Ectodermal cell (in vitro differentiated cells): ENCODE results near the gene QPRT.
"Not testable (repeated sequence)": the region's sequence is repeated elsewhere in the genome, so short reads cannot be mapped to it uniquely, and the experiment has no call there.

ENCODE experiments used
- H3K27ac ChIP-seq: 2 replicates; pipeline ENCODE4 v1.7.0; 2013; ENCODE audit warnings: mild to moderate bottlenecking, low read depth, low read length; ENCODE audit not compliant: insufficient read depth, poor library complexity, severe bottlenecking
- H3K27me3 ChIP-seq: 2 replicates; pipeline ENCODE4 v1.7.0; 2013; ENCODE audit warnings: mild to moderate bottlenecking, low read length; ENCODE audit not compliant: insufficient read depth, control insufficient read depth, poor library complexity, severe bottlenecking
- H3K36me3 ChIP-seq: one replicate; pipeline ENCODE4 v1.7.0; 2013; ENCODE audit warnings: low read length; ENCODE audit not compliant: control insufficient read depth, insufficient read depth
- H3K4me1 ChIP-seq: one replicate; pipeline ENCODE4 v1.7.0; 2013; ENCODE audit warnings: low read length; ENCODE audit not compliant: control insufficient read depth, insufficient read depth
- H3K4me3 ChIP-seq: 2 replicates; pipeline ENCODE4 v1.7.0; 2013; ENCODE audit warnings: low read depth, low read length, control low read depth; ENCODE audit not compliant: insufficient read depth
- H3K9me3 ChIP-seq: 2 replicates; pipeline ENCODE4 v1.7.0; 2013; ENCODE audit warnings: mild to moderate bottlenecking, low read length, moderate library complexity; ENCODE audit not compliant: control insufficient read depth
- WGBS, 2 experiments: methylation state at CpG; one replicate each; pipeline ENCODE4 v1.1.7; 2013; ENCODE audit warnings: missing lambda C conversion rate in 2 of 2; 5-methylcytosine and 5-hydroxymethylcytosine counted together

Gene QPRT

DNA sequence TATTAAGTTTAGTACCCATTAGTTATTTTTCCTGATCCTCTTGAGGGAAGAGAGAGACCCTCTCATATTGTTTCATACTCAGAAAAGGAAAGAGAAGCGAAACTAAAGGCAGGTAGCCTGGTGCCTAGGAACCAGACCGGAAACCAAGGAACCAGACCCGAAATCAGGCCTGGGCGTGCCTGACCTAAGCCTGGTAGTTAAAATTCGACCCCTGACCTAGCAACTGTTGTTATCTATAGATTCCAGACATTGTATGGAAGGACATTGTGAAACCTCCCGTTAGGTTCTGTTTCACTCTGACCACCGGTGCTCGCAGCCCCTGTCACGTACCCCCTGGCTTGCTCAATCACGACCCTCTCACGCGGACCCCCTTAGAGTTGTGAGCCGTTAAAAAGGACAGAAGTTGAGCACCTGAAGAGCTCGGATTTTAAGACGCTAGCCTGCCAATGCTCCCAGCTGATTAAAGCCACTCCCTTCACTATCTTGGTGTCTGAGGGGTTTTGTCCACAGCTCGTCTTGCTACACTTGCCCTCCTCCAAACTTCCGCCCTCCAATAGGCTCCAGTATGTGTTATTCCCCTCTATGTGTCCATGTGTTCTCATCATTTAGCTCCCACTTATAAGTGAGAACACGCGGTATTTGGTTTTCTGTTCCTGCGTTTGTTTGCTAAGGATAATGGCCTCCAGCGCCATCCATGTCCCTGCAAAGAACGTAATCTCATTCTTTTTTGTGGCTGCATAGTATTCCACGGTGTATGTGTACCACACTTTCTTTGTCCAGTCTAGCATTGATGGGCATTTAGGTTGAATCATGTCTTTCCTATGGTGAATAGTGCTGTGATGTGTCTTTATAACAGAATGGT is 10.7 kb downstream of the QPRT start:
- not testable (repeated sequence) for H3K36me3 ChIP-seq, H3K27me3 ChIP-seq, H3K4me1 ChIP-seq, H3K27ac ChIP-seq, H3K9me3 ChIP-seq, H3K4me3 ChIP-seq
- WGBS, 2 experiments, result 94% methylated on average over 23 of the region's 23 CpGs

DNA sequence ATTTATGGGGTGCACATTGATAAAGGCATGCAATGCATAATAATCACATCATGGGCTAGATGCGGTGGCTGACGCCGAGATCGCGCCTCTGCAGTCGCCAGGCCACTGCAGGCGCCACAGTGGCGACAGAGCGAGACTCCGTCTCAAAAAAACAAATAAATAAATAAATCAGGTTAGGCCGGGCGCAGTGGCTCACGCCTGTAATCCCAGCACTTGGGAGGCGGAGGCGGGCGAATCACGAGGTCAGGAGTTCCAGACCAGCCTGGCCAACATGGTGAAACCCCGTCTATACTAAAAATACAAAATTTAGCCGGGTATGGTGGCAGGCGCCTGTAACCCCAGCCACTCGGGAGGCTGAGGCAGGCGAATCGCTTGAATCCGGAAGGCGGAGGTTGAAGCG is 13.6 kb downstream of the QPRT start:
- H3K27ac ChIP-seq, H3K27me3 ChIP-seq, H3K9me3 ChIP-seq, H3K4me1 ChIP-seq, H3K4me3 ChIP-seq: not testable (repeated sequence)
- WGBS, 2 experiments, result 94 to 96% methylated on average over 26 of the region's 26 CpGs
- H3K36me3 ChIP-seq, result peaks cover 11% of the 10 kb centered on the region

DNA sequence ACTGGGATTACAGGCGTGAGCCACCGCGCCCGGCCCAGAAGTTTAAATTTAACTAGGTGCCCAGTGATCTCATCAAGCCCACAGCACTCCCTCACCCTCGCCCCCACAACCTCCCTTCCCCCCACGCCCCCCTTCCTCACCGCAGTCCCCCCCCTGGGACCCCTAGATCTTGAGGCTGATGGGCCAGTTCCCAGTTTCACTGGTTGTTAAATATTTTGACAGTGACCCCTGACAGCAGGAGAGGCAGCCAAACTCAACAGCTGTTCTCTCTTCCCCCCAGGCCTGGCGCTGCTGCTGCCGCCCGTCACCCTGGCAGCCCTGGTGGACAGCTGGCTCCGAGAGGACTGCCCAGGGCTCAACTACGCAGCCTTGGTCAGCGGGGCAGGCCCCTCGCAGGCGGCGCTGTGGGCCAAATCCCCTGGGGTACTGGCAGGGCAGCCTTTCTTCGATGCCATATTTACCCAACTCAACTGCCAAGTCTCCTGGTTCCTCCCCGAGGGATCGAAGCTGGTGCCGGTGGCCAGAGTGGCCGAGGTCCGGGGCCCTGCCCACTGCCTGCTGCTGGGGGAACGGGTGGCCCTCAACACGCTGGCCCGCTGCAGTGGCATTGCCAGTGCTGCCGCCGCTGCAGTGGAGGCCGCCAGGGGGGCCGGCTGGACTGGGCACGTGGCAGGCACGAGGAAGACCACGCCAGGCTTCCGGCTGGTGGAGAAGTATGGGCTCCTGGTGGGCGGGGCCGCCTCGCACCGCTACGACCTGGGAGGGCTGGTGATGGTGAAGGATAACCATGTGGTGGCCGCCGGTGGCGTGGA is 15.6 kb downstream of the QPRT start:
- Histone ChIP-seq H3K4me1 (no peaks in the 10 kb centered on the region), H3K27ac (no peak overlapping the region), H3K36me3 (peaks cover 14% of the 10 kb centered on the region), H3K4me3 (no peak overlapping the region), H3K27me3 (no peaks in the 10 kb centered on the region), H3K9me3 (no peaks in the 10 kb centered on the region)
- 95% methylated on average over 40 to 41 of the region's 41 CpGs for WGBS, 2 experiments

DNA sequence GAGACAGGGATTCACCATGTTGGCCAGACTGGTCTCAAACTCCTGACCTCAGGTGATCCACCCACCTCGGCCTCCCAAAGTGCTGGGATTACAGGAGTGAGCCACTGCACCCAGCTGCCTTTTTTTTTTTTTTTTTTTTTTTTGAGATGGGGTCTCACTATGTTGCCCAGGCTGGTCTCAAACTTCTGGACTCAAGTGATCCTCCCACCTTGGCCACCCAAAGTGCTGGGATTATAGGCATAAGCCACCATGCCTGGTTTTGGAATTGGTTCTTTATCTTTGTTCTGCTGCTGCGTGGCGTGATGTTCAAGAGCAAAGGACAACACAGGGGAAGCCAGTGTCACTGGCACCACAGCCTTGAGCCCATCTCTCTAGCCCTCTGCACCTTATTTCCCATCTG is 16.7 kb downstream of the QPRT start:
- H3K36me3 ChIP-seq, result peaks cover 14% of the 10 kb centered on the region
- not testable (repeated sequence) for H3K4me1 ChIP-seq, H3K4me3 ChIP-seq, H3K27ac ChIP-seq, H3K27me3 ChIP-seq, H3K9me3 ChIP-seq
- WGBS, 2 experiments, result 96 to 99% methylated on average over 3 of the region's 3 CpGs

DNA sequence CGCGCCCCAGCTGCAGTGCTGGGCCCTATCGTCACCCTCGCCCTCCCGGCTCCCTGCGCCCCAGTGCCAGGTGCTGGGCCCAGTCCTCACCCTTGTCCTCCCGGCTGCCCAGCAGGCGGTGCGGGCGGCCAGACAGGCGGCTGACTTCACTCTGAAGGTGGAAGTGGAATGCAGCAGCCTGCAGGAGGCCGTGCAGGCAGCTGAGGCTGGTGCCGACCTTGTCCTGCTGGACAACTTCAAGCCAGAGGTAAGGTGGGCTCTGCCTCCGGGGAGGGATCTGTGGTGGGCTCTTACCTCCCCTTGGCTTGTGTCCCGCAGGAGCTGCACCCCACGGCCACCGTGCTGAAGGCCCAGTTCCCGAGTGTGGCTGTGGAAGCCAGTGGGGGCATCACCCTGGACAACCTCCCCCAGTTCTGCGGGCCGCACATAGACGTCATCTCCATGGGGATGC is 17.9 kb downstream of the QPRT start:
- Histone ChIP-seq H3K4me1 (no peaks in the 10 kb centered on the region), H3K27ac (no peak overlapping the region), H3K4me3 (no peak overlapping the region), H3K27me3 (no peaks in the 10 kb centered on the region), H3K9me3 (no peaks in the 10 kb centered on the region), H3K36me3 (peaks cover 14% of the 10 kb centered on the region)
- 95 to 96% methylated on average over 21 of the region's 21 CpGs for WGBS, 2 experiments

DNA sequence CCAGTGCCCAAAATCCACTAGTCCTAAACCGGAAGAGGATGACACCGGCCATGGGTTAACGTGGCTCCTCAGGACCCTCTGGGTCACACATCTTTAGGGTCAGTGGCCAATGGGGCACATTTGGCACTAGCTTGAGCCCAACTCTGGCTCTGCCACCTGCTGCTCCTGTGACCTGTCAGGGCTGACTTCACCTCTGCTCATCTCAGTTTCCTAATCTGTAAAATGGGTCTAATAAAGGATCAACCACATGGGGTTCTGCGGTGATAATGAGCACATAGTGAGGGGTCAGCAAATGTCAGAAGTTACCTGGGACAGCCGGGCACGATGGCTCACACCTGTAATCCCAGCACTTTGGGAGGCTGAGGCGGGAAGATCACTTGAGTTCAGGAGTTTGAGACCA is 18.4 kb downstream of the QPRT start:
- Histone ChIP-seq H3K4me1 (no peaks in the 10 kb centered on the region), H3K27me3 (no peaks in the 10 kb centered on the region), H3K36me3 (peaks cover 14% of the 10 kb centered on the region), H3K4me3 (no peak overlapping the region), H3K27ac (no peak overlapping the region), H3K9me3 (no peaks in the 10 kb centered on the region)
- WGBS, 2 experiments, result 94 to 97% methylated on average over 7 of the region's 7 CpGs

DNA sequence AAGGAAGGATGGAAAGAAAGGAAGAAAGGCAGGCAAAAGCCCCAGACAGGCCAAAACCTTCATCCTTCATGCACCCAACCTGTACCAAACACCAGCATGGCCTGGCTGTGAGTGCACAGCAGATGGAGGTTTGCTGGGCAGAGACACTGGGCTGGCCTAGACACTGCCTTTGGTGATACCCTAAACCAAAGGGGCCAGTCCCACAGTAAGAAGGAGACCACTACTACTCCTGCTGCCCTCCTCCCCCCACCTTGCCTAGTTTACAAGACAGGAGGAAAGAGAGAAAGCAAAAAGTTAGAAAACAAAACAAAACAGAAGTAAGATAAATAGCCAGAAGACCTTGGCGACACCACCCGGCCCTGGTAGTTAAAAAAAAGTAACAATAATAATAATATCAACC is 19.1 kb downstream of the QPRT start:
- no peaks in the 10 kb centered on the region for H3K27me3 ChIP-seq
- H3K9me3 ChIP-seq, result no peaks in the 10 kb centered on the region
- H3K4me1 ChIP-seq, result no peaks in the 10 kb centered on the region
- H3K27ac ChIP-seq, result no peak overlapping the region
- no peak overlapping the region for H3K4me3 ChIP-seq
- 92% methylated on average over 2 of the region's 2 CpGs; no CpG with 5 or more reads in 1 of the 2 experiments for WGBS, 2 experiments
- peaks cover 14% of the 10 kb centered on the region for H3K36me3 ChIP-seq

DNA sequence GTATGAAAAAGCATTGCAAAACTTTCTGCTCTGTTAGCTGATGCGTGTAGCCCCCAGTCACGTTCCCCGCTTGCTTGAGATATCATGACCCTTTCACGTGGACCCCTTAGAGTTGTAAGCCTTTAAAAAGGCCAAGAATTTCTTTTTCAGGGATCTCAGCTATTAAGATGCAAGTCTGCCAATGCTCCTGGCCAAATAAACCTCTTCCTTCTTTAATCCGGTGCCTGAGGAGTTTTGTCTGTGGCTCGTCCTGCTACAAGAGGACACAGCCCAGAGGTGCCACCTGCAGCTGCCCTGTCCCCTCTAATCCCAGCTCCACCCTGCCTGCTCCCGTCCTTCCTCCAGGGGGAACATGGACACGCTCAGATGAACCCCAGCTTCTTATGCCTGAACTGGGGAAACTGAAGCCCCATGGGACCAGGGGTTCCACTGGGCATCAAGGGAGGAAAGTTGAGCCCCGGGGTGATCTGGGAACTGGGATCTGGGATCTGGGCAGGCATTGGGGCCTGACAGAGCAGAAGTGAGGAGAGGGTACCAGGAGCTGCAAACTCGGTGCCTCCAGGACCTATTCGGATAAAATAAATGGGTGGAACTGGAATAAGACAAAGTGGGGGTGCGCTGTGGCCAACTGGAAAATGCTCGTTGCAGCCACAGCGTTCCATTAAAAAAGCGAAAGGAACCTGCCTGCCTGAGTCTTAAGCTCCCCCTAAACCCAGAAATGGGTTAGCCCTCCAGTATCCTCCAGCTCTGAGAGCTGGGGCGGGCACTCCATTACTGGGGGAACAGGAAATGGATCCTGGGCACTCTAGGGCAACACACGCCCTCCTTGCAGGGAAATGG is 19.7 kb downstream of the QPRT start:
- H3K9me3 ChIP-seq, result no peaks in the 10 kb centered on the region
- peaks cover 14% of the 10 kb centered on the region for H3K36me3 ChIP-seq
- no peaks in the 10 kb centered on the region for H3K4me1 ChIP-seq
- H3K4me3 ChIP-seq, result no peak overlapping the region
- no peak overlapping the region for H3K27ac ChIP-seq
- no peaks in the 10 kb centered on the region for H3K27me3 ChIP-seq
- 94 to 95% methylated on average over 17 of the region's 17 CpGs for WGBS, 2 experiments

DNA sequence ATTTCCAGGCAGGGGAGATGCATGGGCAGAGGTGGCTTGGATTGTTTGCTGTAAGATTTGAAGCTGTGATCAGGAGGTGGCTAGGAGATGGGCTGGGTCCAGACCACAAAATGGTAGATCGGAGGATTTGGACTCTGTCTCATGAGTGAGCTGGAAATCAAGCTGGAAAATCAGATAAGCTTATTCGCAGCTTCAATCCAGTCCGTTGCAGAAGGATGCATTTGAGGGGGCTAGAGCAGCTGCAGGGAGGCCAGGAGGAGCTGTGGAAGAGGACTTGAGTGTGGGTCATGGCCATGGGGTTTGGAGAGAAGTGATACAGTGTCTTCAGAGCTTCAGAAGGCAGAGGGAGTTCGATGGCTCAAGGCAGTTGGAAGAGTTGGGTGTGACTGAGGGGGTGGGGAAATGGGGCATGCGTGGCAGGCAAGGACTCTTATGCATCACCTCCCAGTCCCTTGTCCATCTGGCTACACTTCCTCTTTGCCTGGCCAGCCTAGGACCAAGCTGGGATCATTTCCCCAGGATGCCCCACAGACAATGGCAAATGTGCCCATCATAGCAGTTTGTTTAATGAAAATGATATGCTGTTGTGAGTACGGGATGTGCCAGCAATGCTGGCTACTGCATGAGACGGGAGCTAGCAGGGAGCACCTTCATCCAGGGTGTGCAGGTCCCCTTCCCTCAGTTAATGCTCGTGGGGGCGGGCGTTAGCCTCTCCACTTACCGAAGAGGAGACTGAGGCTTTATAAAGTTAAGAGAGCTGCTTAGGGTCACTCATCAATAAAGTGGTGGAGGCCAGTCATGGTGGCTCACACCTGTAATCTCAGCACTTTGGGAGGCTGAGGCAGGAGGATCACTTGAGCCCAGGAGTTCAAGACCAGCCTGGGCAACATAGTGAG is 20.6 kb downstream of the QPRT start:
- Histone ChIP-seq H3K27ac (no peak overlapping the region), H3K9me3 (no peaks in the 10 kb centered on the region), H3K4me3 (no peak overlapping the region), H3K27me3 (no peaks in the 10 kb centered on the region), H3K36me3 (peaks cover 14% of the 10 kb centered on the region), H3K4me1 (no peaks in the 10 kb centered on the region)
- WGBS, 2 experiments, result 86 to 89% methylated on average over 11 of the region's 11 CpGs
